ENCODE measurements around the gene YWHAB.

YWHAB gene

GRCh38 chr20:44911264-44911921 is 25.9 kb downstream of the YWHAB start:
- WGBS, 2 experiments (ENCODE audit: insufficient coverage in 2 of 2) = 38 to 69% methylated on average over 14 to 16 of the region's 21 CpGs

GRCh38 chr20:44912189-44912588 is 26.7 kb downstream of the YWHAB start:
- Histone ChIP-seq H3K36me3 (ENCODE audit: control insufficient read depth, insufficient read depth, low read length) (peaks cover 60% of the 10 kb centered on the region), H3K9me3 (ENCODE audit: control insufficient read depth, low read length) (no peaks in the 10 kb centered on the region), H3K4me3 (ENCODE audit: extremely low read depth, insufficient read depth, low read length, poor library complexity, severe bottlenecking) (no peak overlapping the region), H3K27ac (ENCODE audit: low read depth, low read length, severe bottlenecking) (no peak overlapping the region), H3K4me1 (ENCODE audit: control insufficient read depth, insufficient read depth, low read length, poor library complexity, severe bottlenecking) (peaks cover 6% of the 10 kb centered on the region)
- WGBS, 2 experiments (ENCODE audit: insufficient coverage in 2 of 2) = 83 to 88% methylated on average over 1 of the region's 2 CpGs

More at GRCh38 chr20:44911264-44911921, 25.9 kb downstream of the YWHAB start:
- H3K27ac ChIP-seq (ENCODE audit: low read depth, low read length, severe bottlenecking) = peak overlapping the region; percentile 71
- no peak overlapping the region for H3K4me3 ChIP-seq (ENCODE audit: extremely low read depth, insufficient read depth, low read length, poor library complexity, severe bottlenecking)
- H3K36me3 ChIP-seq (ENCODE audit: control insufficient read depth, insufficient read depth, low read length) = peaks cover 60% of the 10 kb centered on the region
- H3K4me1 ChIP-seq (ENCODE audit: control insufficient read depth, insufficient read depth, low read length, poor library complexity, severe bottlenecking) = peaks cover 6% of the 10 kb centered on the region
- no peaks in the 10 kb centered on the region for H3K9me3 ChIP-seq (ENCODE audit: control insufficient read depth, low read length)

GRCh38 chr20:44914924-44915323 is 29.4 kb downstream of the YWHAB start:
- H3K9me3 ChIP-seq (ENCODE audit: control insufficient read depth, low read length) = no peaks in the 10 kb centered on the region
- peaks cover 6% of the 10 kb centered on the region for H3K4me1 ChIP-seq (ENCODE audit: control insufficient read depth, insufficient read depth, low read length, poor library complexity, severe bottlenecking)
- peaks cover 64% of the 10 kb centered on the region for H3K36me3 ChIP-seq (ENCODE audit: control insufficient read depth, insufficient read depth, low read length)
- WGBS, 2 experiments (ENCODE audit: insufficient coverage in 2 of 2) = 50 to 100% methylated on average over 1 of the region's 1 CpG
- no peak overlapping the region for H3K4me3 ChIP-seq (ENCODE audit: extremely low read depth, insufficient read depth, low read length, poor library complexity, severe bottlenecking)
- no peak overlapping the region for H3K27ac ChIP-seq (ENCODE audit: low read depth, low read length, severe bottlenecking)

- Histone ChIP-seq H3K36me3 (ENCODE audit: control insufficient read depth, insufficient read depth, low read length) (peaks cover 71% of the 10 kb centered on the region), H3K4me1 (ENCODE audit: control insufficient read depth, insufficient read depth, low read length, poor library complexity, severe bottlenecking) (peaks cover 2% of the 10 kb centered on the region), H3K27ac (ENCODE audit: low read depth, low read length, severe bottlenecking) (no peak overlapping the region), H3K9me3 (ENCODE audit: control insufficient read depth, low read length) (no peaks in the 10 kb centered on the region), H3K4me3 (ENCODE audit: extremely low read depth, insufficient read depth, low read length, poor library complexity, severe bottlenecking) (no peak overlapping the region)
- WGBS, 2 experiments (ENCODE audit: insufficient coverage in 2 of 2) = 88 to 91% methylated on average over 11 to 12 of the region's 12 CpGs
Measured at GRCh38 chr20:44916586-44916985, 31.1 kb downstream of the YWHAB start.

GRCh38 chr20:44917399-44917798 is 31.9 kb downstream of the YWHAB start:
- Histone ChIP-seq H3K27ac (ENCODE audit: low read depth, low read length, severe bottlenecking) (no peak overlapping the region), H3K4me1 (ENCODE audit: control insufficient read depth, insufficient read depth, low read length, poor library complexity, severe bottlenecking) (no peaks in the 10 kb centered on the region), H3K4me3 (ENCODE audit: extremely low read depth, insufficient read depth, low read length, poor library complexity, severe bottlenecking) (no peak overlapping the region), H3K36me3 (ENCODE audit: control insufficient read depth, insufficient read depth, low read length) (peaks cover 74% of the 10 kb centered on the region), H3K9me3 (ENCODE audit: control insufficient read depth, low read length) (no peaks in the 10 kb centered on the region)
- no CpG with 5 or more reads among the region's 2 CpGs for WGBS, 2 experiments (ENCODE audit: insufficient coverage in 2 of 2)

- Histone ChIP-seq H3K4me3 (ENCODE audit: extremely low read depth, insufficient read depth, low read length, poor library complexity, severe bottlenecking) (no peak overlapping the region), H3K27ac (ENCODE audit: low read depth, low read length, severe bottlenecking) (no peak overlapping the region), H3K36me3 (ENCODE audit: control insufficient read depth, insufficient read depth, low read length) (peaks cover 74% of the 10 kb centered on the region), H3K4me1 (ENCODE audit: control insufficient read depth, insufficient read depth, low read length, poor library complexity, severe bottlenecking) (no peaks in the 10 kb centered on the region), H3K9me3 (ENCODE audit: control insufficient read depth, low read length) (no peaks in the 10 kb centered on the region)
- 94 to 100% methylated on average over 1 to 3 of the region's 3 CpGs for WGBS, 2 experiments (ENCODE audit: insufficient coverage in 2 of 2)
Measured at GRCh38 chr20:44918342-44918741, 32.8 kb downstream of the YWHAB start.

GRCh38 chr20:44918761-44919160 is 33.3 kb downstream of the YWHAB start:
- H3K36me3 ChIP-seq (ENCODE audit: control insufficient read depth, insufficient read depth, low read length) = peaks cover 74% of the 10 kb centered on the region
- H3K4me3 ChIP-seq (ENCODE audit: extremely low read depth, insufficient read depth, low read length, poor library complexity, severe bottlenecking) = no peak overlapping the region
- WGBS, 2 experiments (ENCODE audit: insufficient coverage in 2 of 2) = 96 to 97% methylated on average over 8 to 9 of the region's 10 CpGs
- H3K9me3 ChIP-seq (ENCODE audit: control insufficient read depth, low read length) = no peaks in the 10 kb centered on the region
- H3K4me1 ChIP-seq (ENCODE audit: control insufficient read depth, insufficient read depth, low read length, poor library complexity, severe bottlenecking) = no peaks in the 10 kb centered on the region
- H3K27ac ChIP-seq (ENCODE audit: low read depth, low read length, severe bottlenecking) = no peak overlapping the region

GRCh38 chr20:44921447-44921846 is 35.9 kb downstream of the YWHAB start:
- WGBS, 2 experiments (ENCODE audit: insufficient coverage in 2 of 2) = 96 to 99% methylated on average over 12 to 14 of the region's 14 CpGs
- Histone ChIP-seq H3K9me3 (ENCODE audit: control insufficient read depth, low read length) (no peaks in the 10 kb centered on the region), H3K36me3 (ENCODE audit: control insufficient read depth, insufficient read depth, low read length) (peaks cover 78% of the 10 kb centered on the region)

GRCh38 chr20:44924541-44924940 is 39.0 kb downstream of the YWHAB start:
- no peaks in the 10 kb centered on the region for H3K4me1 ChIP-seq (ENCODE audit: control insufficient read depth, insufficient read depth, low read length, poor library complexity, severe bottlenecking)
- H3K4me3 ChIP-seq (ENCODE audit: extremely low read depth, insufficient read depth, low read length, poor library complexity, severe bottlenecking) = no peak overlapping the region
- no peaks in the 10 kb centered on the region for H3K9me3 ChIP-seq (ENCODE audit: control insufficient read depth, low read length)
- peaks cover 50% of the 10 kb centered on the region for H3K36me3 ChIP-seq (ENCODE audit: control insufficient read depth, insufficient read depth, low read length)
- WGBS, 2 experiments (ENCODE audit: insufficient coverage in 2 of 2) = 85 to 93% methylated on average over 3 to 4 of the region's 4 CpGs
- no peak overlapping the region for H3K27ac ChIP-seq (ENCODE audit: low read depth, low read length, severe bottlenecking)

More at GRCh38 chr20:44921447-44921846, 35.9 kb downstream of the YWHAB start:
- Histone ChIP-seq H3K27ac (ENCODE audit: low read depth, low read length, severe bottlenecking) (no peak overlapping the region), H3K4me1 (ENCODE audit: control insufficient read depth, insufficient read depth, low read length, poor library complexity, severe bottlenecking) (no peaks in the 10 kb centered on the region), H3K4me3 (ENCODE audit: extremely low read depth, insufficient read depth, low read length, poor library complexity, severe bottlenecking) (no peak overlapping the region)

- no peaks in the 10 kb centered on the region for H3K4me1 ChIP-seq (ENCODE audit: control insufficient read depth, insufficient read depth, low read length, poor library complexity, severe bottlenecking)
- no peaks in the 10 kb centered on the region for H3K9me3 ChIP-seq (ENCODE audit: control insufficient read depth, low read length)
- H3K4me3 ChIP-seq (ENCODE audit: extremely low read depth, insufficient read depth, low read length, poor library complexity, severe bottlenecking) = no peak overlapping the region
- WGBS, 2 experiments (ENCODE audit: insufficient coverage in 2 of 2) = 81 to 100% methylated on average over 2 to 3 of the region's 3 CpGs
- H3K27ac ChIP-seq (ENCODE audit: low read depth, low read length, severe bottlenecking) = no peak overlapping the region
- peaks cover 58% of the 10 kb centered on the region for H3K36me3 ChIP-seq (ENCODE audit: control insufficient read depth, insufficient read depth, low read length)
Measured at GRCh38 chr20:44928595-44928994, 43.1 kb downstream of the YWHAB start.

- Histone ChIP-seq H3K9me3 (ENCODE audit: control insufficient read depth, low read length) (no peaks in the 10 kb centered on the region), H3K36me3 (ENCODE audit: control insufficient read depth, insufficient read depth, low read length) (peaks cover 58% of the 10 kb centered on the region), H3K4me1 (ENCODE audit: control insufficient read depth, insufficient read depth, low read length, poor library complexity, severe bottlenecking) (no peaks in the 10 kb centered on the region), H3K4me3 (ENCODE audit: extremely low read depth, insufficient read depth, low read length, poor library complexity, severe bottlenecking) (no peak overlapping the region), H3K27ac (ENCODE audit: low read depth, low read length, severe bottlenecking) (no peak overlapping the region)
- 95 to 97% methylated on average over 11 to 12 of the region's 18 CpGs for WGBS, 2 experiments (ENCODE audit: insufficient coverage in 2 of 2)
Measured at GRCh38 chr20:44930517-44931168, 45.1 kb downstream of the YWHAB start.
